GM18861 (cell line): ENCODE results near the gene CWH43.
A peak's percentile ranks its signal among the peaks of the same experiment; 100 is the strongest.
"Not testable (repeated sequence)": the region's sequence is repeated elsewhere in the genome, so short reads cannot be mapped to it uniquely, and the experiment has no call there.

ENCODE experiments used
- ATAC-seq: cut with Tn5 transposase; IDR thresholded peaks from one replicate; pipeline ENCODE4 v1.9.1; 2021; ENCODE audit not compliant: unreplicated experiment

CWH43 gene

GRCh38 chr4:49096215-49096614 lies 110.1 kb downstream of the CWH43 start:
- not testable (repeated sequence) for ATAC-seq

- peak; percentile 29 for ATAC-seq
These were observed 110.6 kb downstream of the CWH43 start for GRCh38 chr4:49096627-49097026.

DNA sequence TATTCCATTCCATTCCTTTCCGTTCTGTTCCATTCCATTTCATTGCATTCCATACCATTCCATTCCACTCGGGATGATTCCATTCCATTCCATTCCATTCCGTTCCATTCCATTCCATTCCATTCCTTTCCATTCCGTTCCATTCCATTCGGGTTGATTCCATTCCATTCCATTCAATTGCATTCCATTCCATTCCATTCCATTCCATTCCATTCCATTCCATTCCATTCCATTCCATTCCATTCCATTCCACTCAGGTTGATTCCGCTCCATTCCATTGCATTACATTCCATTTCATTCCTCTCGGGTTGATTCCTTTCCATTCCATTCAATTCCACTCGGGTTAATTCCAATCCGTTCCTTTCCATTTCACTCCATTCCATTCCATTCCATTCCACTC lies 111.0 kb downstream of the CWH43 start:
- ATAC-seq: peak; percentile 19

- not testable (repeated sequence) for ATAC-seq
These were observed 111.4 kb downstream of the CWH43 start for GRCh38 chr4:49097505-49097904.

GRCh38 chr4:49098034-49098759 lies 112.1 kb downstream of the CWH43 start:
- not testable (repeated sequence) for ATAC-seq

DNA sequence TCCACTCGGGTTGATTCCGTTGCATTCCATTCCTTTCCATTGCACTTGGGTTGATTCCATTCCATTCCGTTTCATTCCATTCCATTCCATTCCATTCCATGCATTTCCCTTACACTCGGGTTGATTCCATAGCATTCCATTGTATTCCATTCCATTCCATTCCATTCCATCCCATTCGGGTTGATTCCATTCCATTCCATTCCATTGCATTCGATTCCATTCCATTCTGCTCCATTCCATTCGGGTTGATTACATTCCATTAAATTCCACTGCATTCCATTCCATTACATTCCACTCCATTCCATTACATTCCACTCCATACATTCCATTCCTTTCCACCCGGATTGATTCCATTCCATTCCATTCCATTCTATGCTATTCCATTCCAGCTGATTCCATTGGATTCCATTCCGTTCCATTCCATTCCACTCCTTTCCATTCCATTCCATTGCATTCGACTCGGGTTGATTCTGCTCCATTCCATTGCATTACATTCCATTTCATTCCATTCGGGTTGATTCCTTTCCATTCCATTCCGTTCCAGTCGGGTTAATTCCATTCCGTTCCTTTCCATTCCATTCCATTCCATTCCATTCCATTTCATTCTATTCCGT lies 113.9 kb downstream of the CWH43 start:
- ATAC-seq: not testable (repeated sequence)

GRCh38 chr4:49102344-49102898 lies 116.3 kb downstream of the CWH43 start:
- peak; percentile 23 for ATAC-seq

GRCh38 chr4:49103436-49104136 lies 117.5 kb downstream of the CWH43 start:
- peak; percentile 20 for ATAC-seq

GRCh38 chr4:49104231-49104930 lies 118.3 kb downstream of the CWH43 start:
- not testable (repeated sequence) for ATAC-seq

GRCh38 chr4:49105248-49105904 lies 119.3 kb downstream of the CWH43 start:
- ATAC-seq: not testable (repeated sequence)

GRCh38 chr4:49107262-49107661 lies 121.2 kb downstream of the CWH43 start:
- not testable (repeated sequence) for ATAC-seq

GRCh38 chr4:49108183-49108978 lies 122.3 kb downstream of the CWH43 start:
- ATAC-seq: peak; percentile 27

DNA sequence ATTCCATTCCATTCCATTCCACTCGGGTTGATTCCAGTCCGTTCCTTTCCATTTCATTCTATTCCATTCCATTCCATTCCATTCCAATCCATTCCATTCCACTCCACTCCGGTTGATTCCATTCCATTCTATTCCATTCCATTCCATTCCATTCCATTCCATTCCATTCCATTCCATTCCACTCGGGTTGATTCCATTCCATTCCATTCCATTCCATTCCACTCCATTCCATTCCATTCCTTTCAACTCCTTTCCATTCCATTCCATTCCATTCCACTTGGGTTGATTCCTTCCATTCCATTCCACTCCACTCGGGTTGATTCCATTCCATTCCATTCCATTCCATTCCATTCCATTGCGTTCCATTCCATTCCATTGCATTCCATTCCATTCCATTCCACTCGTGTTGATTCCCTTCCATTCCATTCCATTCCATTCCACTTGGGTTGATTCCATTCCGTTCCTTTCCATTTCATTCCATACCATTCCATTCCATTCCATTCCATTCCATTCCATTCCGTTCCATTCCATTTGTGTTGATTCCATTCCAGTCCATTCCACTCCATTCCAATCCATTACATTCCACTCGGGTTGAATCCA lies 123.6 kb downstream of the CWH43 start:
- ATAC-seq: peak; percentile 29

DNA sequence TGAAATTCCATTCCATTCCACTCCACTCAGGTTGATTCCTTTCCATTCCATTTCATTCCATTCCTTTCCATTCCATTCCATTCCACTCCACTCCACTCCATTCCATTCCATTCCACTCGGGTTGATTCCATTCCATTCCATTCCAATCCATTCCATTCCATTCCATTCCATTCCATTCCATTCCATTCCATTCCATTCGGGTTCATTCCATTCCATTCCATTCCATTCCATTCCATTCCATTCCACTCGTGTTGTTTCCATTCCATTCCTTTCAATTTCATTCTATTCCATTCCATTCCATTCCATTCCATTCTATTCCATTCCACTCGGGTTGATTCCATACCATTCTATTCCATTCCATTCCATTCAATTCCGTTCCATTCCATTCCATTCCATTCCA lies 124.5 kb downstream of the CWH43 start:
- peak; percentile 46 for ATAC-seq
